Prostate gland (tissue), 2 donors: ENCODE measurements around the gene TEX22. TPM values are rescaled to one million over a fixed set of nuclear protein-coding genes. Genes with fewer than 3 reads are reported as not detected.

Experiments
- DNase-seq: peaks from one replicate; pipeline ENCODE4 v3.0.0-alpha.2; 2019; ENCODE audit warnings: low spot score
- H3K27ac ChIP-seq, 2 donors: fragments of 200-600 bp; sonication (generic); 2 replicates each; pipeline ENCODE4 v1.5.1; 2017 to 2019
- H3K27me3 ChIP-seq: fragments of 200-600 bp; sonication (generic); replicated peaks from 2 replicates; pipeline ENCODE4 v1.5.1; 2019; ENCODE audit not compliant: insufficient read depth
- H3K36me3 ChIP-seq, 2 donors: fragments of 200-600 bp; sonication (generic); 1 replicate in 1 of 2; 2 replicates in 1 of 2; pipeline versions ENCODE4 v1.5.1 to v1.8.1; 2017 to 2019
- H3K4me1 ChIP-seq: fragments of 200-600 bp; sonication (generic); replicated peaks from 2 replicates; pipeline ENCODE4 v1.5.1; 2019
- H3K4me3 ChIP-seq, 2 donors: fragments of 200-600 bp; sonication (generic); 2 replicates each; pipeline ENCODE4 v1.5.1; 2017 to 2019
- H3K9me3 ChIP-seq: fragments of 200-600 bp; sonication (generic); 2 replicates; pipeline ENCODE4 v1.5.1; 2017
- POLR2A ChIP-seq: fragments of 450-650 bp; IDR thresholded peaks from one replicate; pipeline ENCODE4 v1.6.1; 2016; ENCODE audit warnings: antibody characterized with exemption, mild to moderate bottlenecking
- POLR2AphosphoS5 ChIP-seq: sonication (generic); formaldehyde crosslinking; IDR thresholded peaks from one replicate; pipeline ENCODE4 v1.6.1; 2017; ENCODE audit warnings: antibody characterized with exemption
- WGBS: methylation state at CpG from one replicate; pipeline ENCODE4 v1.1.5; 2018; 5-methylcytosine and 5-hydroxymethylcytosine counted together
- intact Hi-C: fragments of 100-400 bp; cut with DNase I; formaldehyde crosslinking; loops from one replicate; pipeline ENCODE4 v1.14.2; 2022
- total RNA-seq, 2 donors: library from RNA; depleted of rRNA; stranded (reverse); fragments of >200 nt; gene quantifications; one replicate each; pipeline ENCODE4 v1.1.0, GENCODE V29; 2016
- TF ChIP-seq, protein P1 (sequence below), 4 experiments: fragments of 200-600 bp in 2 of 4; fragments of 450-650 bp in 2 of 4; sonication (generic) in 2 of 4; IDR thresholded peaks; 1 replicate in 3 of 4; 2 replicates in 1 of 4; pipeline ENCODE4 v1.5.1; 2016 to 2019; ENCODE audit warnings: antibody characterized with exemption in 4 of 4, mild to moderate bottlenecking in 2 of 4, moderate library complexity in 2 of 4

TEX22 gene, protein sequence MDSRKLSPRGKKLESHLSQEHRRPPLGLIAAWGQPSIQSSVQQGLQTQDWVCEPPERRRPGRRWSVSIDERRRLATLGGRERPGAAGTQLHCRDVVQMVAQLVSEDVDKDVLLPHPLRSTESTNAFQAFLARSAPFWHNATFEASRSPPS
- under 1 TPM; 0.57 to 0.73 TPM for total RNA-seq

DNA sequence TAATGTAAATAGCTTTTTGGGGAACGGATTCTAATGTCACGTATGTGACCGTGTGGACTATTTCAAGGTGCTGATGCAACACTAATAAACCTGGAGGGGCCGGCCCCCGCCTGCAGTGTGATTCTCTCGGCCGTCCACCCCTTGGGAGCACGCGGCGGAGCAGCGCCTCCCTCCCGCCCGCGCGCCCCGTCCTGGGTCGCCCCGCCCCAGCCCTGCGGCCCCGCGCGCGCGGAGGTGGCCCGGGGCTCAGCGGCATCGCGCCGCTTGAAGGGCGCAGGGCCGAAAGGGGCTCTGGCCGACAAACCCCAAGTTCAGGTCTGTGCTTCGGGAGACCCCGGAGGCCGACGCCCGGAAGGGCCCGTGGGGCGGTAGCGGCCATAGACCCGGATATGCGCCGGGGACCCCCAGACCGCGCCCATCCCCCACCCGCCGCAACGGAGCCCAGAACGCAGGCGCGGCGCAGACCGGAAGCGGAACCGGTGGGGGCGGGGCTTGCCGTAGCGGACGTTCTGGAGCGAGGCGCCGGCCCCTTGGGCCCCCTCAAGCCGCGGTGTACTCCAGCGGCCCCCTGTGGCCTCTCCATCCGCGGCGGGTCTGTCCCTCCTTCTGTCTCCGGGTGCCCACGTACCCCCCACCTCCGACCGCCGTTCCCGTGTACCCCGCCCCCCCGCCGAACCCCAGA is at the start of gene TEX22:
Gene TEX22 (plus strand): TSS at position 495 of the 682 bp plus-strand sequence. CDS start 803 bp downstream, outside the sequence.
- intact Hi-C loops = no loop called here
- H3K27me3 ChIP-seq = no peaks in the 10 kb centered on the region
- no peaks in the 10 kb centered on the region for H3K9me3 ChIP-seq
- 1% methylated on average over 62 of the region's 77 CpGs for WGBS
- H3K4me3 ChIP-seq = peak within 1 kb of the TSS; percentile 87 to 96
- TF ChIP-seq, protein P1, sequence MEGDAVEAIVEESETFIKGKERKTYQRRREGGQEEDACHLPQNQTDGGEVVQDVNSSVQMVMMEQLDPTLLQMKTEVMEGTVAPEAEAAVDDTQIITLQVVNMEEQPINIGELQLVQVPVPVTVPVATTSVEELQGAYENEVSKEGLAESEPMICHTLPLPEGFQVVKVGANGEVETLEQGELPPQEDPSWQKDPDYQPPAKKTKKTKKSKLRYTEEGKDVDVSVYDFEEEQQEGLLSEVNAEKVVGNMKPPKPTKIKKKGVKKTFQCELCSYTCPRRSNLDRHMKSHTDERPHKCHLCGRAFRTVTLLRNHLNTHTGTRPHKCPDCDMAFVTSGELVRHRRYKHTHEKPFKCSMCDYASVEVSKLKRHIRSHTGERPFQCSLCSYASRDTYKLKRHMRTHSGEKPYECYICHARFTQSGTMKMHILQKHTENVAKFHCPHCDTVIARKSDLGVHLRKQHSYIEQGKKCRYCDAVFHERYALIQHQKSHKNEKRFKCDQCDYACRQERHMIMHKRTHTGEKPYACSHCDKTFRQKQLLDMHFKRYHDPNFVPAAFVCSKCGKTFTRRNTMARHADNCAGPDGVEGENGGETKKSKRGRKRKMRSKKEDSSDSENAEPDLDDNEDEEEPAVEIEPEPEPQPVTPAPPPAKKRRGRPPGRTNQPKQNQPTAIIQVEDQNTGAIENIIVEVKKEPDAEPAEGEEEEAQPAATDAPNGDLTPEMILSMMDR (IDR thresholded peaks at IDR 0.05) = peak in 1 of 4 experiments; percentile 12
- TF ChIP-seq POLR2A (peak; percentile 37), POLR2AphosphoS5 (peak; percentile 89)
- peaks cover 8% of the 10 kb centered on the region for H3K4me1 ChIP-seq
- peak; percentile 72 for DNase-seq
- peak within 1 kb of the TSS; percentile 79 to 89 for H3K27ac ChIP-seq
- no peaks in the 10 kb centered on the region for H3K36me3 ChIP-seq

DNA sequence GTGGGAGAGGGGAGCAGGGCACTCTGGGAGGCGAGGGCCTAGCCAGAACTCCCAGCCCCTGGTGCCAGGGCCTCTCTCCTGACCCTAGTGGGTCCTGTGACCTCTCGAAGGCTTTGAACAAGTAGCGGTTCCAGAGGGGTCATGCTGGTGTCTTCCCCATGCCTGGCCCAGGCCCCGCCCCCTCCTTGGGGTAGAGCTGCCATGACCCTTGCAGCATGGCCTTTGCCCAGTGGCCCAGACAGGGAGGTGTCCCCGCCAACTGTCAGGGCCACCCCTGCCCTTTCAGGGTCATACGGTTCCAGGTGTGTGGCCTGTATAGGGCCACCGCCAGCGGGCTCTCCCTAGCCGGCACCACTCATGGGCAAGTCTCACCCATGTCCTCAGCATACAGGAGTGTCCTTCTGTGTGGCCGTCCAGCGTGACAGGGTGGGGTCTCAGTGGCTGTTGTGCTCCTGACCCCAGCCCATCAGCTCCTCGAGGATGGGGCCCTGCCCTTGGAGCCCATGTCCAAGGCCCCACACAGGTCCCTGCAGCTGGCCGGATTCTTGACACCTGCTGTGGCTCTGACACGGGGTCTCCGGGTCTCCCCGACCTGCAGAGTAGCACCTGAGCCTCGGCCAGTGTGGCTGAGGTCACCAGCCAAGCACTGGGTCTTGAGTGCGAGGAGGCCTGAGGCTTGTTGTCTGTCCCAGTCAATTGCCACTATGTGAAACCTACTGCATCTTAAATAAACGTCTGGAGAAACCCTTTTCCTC is 49.2 kb upstream of the TEX22 start:
- Histone ChIP-seq H3K4me1 (no peaks in the 10 kb centered on the region), H3K36me3 (no peaks in the 10 kb centered on the region), H3K9me3 (no peaks in the 10 kb centered on the region), H3K27ac (no peak overlapping the region), H3K27me3 (no peaks in the 10 kb centered on the region), H3K4me3 (no peak overlapping the region)
- TF ChIP-seq POLR2A (no peak), POLR2AphosphoS5 (no peak)
- TF ChIP-seq, protein P1 (IDR thresholded peaks at IDR 0.05) = no peak
- DNase-seq = no peak
- WGBS = 93% methylated on average over 19 of the region's 19 CpGs
- intact Hi-C loops = no loop called here

DNA sequence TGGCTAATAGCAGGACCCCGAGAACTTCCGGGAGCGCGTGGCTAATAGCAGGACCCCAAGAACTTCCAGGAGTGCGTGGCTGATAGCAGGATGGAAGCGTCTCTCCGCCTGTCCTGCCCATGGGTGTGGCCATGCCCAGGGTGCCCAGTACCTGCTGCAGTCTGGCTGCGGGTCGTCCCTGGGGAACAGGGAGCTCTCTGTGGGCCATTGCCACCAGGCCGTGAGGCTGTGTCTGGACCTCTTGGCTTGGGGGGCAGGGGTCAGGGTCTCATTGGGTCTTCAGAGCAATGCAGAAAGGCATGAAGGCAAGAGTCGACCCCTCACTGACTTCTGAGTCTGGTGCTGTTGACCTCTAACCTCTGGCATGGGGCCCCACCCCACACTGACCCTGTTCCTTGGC is 48.3 kb upstream of the TEX22 start:
- TF ChIP-seq, protein P1 (IDR thresholded peaks at IDR 0.05) = no peak
- TF ChIP-seq POLR2A (no peak), POLR2AphosphoS5 (no peak)
- DNase-seq = no peak
- intact Hi-C loops = loop anchor here (5.0 kb wide), 1 partner anchor 258 kb away; no protein-coding TSS in a partner anchor
- H3K9me3 ChIP-seq = no peaks in the 10 kb centered on the region
- H3K4me1 ChIP-seq = no peaks in the 10 kb centered on the region
- H3K27ac ChIP-seq = no peak overlapping the region
- WGBS = 90% methylated on average over 11 of the region's 11 CpGs
- no peaks in the 10 kb centered on the region for H3K27me3 ChIP-seq
- no peaks in the 10 kb centered on the region for H3K36me3 ChIP-seq
- no peak overlapping the region for H3K4me3 ChIP-seq

DNA sequence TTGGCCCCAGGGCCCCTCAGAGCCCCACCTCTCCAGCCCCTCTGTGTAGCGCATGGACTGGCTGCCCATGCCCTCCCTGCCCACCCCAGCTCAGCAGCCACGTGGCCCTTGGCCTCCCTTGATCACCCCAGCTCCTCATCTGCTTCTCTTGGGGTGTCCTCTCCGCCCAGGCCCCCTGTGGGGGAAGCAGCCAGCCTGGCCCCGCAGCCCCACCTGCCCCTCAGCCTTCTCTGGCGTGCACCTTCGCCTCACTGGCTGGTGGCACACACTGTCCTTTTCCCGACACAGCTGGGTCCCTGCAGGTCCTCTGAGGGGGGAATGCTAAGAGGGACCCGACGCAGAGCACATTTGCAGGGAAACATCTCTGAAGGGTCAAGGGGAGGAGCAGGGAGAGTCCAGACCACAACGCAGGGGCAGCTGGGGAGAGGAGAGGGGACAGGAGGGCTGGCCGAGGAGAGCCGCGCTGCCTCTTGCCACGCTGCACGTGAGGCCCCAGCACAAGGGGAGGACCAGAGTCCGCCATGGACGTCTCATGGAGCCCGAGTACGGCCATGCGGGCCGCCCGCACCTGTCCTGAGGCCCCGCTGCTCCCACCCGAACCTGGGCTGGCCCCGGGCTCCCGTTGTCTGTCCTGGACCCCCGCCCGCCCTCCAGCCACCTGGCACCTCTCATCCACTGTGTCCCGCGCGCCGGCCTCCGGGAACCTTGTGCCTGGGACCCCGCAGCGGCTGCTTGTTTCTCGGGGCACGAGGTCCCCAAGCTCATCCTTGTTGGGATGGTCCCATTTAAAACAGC is 47.7 kb upstream of the TEX22 start:
- intact Hi-C loops = loop anchor here (5.0 kb wide), 1 partner anchor 258 kb away; no protein-coding TSS in a partner anchor
- Histone ChIP-seq H3K27me3 (no peaks in the 10 kb centered on the region), H3K4me3 (no peak overlapping the region), H3K4me1 (no peaks in the 10 kb centered on the region), H3K9me3 (no peaks in the 10 kb centered on the region), H3K27ac (no peak overlapping the region), H3K36me3 (peaks cover 0 to 5% of the 10 kb centered on the region in 2 donors)
- WGBS = 91% methylated on average over 36 of the region's 37 CpGs
- DNase-seq = no peak
- TF ChIP-seq POLR2A = no peak
- TF ChIP-seq, protein P1 (IDR thresholded peaks at IDR 0.05) = no peak
- TF ChIP-seq POLR2AphosphoS5 = no peak
